TTC549 (cell line): ENCODE measurements around the gene COA4.
"Not testable (repeated sequence)": the region's sequence is repeated elsewhere in the genome, so short reads cannot be mapped to it uniquely, and the experiment has no call there.

Experiments
- FAIRE-seq: peaks from 2 replicates; lab custom pipeline; 2012; peaks lifted over from hg19 to GRCh38; lab: Jason Lieb, UNC

The COA4 gene

DNA sequence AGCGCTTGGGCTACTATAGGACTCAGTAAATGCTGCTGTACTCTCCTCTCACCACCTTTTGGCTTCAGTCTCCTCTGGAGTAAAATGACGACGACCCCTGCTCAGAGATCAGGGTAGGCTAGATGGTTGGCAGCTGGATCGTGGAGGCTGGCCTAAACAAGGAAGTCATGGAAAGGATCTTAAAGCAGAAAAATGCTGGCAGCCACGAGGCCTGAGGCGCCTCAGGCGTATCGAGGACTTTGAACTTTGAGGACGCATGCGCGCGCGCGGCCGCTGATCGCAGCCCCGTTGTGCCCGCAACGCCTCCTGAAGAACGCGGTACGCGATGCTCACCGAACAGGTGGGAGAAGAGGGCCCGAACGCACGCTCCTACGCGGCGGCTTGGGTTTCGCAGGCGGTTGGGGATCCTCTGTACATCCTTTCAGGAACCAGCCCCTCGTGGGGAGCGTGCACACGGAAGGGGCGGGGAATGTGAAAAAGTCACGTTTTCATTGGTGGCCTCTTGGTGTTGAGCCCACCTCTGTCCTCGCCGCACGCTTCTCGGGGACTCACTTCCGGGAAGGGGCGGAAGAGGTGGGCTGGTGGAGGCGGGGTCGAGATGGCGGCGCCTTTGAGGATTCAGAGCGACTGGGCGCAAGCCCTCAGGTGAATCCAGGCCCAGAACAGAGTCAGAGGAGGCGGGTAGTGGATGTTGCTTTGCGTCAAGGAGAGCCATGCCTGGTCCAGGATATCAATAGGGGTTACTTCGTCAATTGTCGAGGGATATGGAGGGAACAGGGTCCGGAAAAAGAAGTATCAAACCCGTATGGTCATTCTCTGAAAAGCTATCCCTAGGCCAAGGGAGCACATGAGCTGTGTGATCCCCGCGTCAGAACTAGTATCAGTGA lies at the start of gene COA4, which contains the start of gene PAAF1:
Gene COA4, minus strand, starts transcription at position 423 of the 887 bp plus-strand sequence. CDS start 3,468 bp downstream, outside the sequence.
Gene PAAF1, plus strand, starts transcription at position 576 of the 887 bp plus-strand sequence. Its CDS starts 23 bp downstream, at position 599.
- peak; percentile 52 for FAIRE-seq

GRCh38 chr11:73921180-73921579 lies 44.5 kb upstream of the COA4 start:
- FAIRE-seq = no peak

- no peak for FAIRE-seq
Measured at GRCh38 chr11:73916435-73916834, 39.8 kb upstream of the COA4 start.

GRCh38 chr11:73914284-73914683 lies 37.6 kb upstream of the COA4 start:
- FAIRE-seq = no peak

GRCh38 chr11:73913472-73913871 lies 36.8 kb upstream of the COA4 start:
- FAIRE-seq = no peak

GRCh38 chr11:73912026-73912425 lies 35.4 kb upstream of the COA4 start:
- no peak for FAIRE-seq

DNA sequence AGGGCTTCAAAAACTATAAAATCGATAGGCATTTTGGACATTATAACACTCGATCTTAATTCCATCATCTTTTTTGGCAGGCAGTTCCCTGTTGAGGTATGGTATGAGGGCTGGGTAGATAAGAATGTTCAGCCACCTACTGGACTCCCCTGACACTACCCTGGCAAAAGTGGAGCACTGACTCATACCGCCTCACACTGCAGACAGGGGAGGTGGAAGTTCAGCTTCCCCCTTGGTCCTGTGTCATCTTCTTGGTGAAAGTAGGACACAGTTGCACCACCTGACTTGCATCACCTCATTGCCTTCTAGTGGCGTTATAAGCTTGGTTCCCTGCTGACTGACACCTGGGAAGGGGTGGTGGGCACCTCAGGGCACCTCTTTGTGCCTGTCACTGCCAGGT lies 30.5 kb upstream of the COA4 start:
- no peak for FAIRE-seq

GRCh38 chr11:73902303-73902702 lies 25.7 kb upstream of the COA4 start:
- no peak for FAIRE-seq

- no peak for FAIRE-seq
Measured at GRCh38 chr11:73894725-73895335, 18.2 kb upstream of the COA4 start.

DNA sequence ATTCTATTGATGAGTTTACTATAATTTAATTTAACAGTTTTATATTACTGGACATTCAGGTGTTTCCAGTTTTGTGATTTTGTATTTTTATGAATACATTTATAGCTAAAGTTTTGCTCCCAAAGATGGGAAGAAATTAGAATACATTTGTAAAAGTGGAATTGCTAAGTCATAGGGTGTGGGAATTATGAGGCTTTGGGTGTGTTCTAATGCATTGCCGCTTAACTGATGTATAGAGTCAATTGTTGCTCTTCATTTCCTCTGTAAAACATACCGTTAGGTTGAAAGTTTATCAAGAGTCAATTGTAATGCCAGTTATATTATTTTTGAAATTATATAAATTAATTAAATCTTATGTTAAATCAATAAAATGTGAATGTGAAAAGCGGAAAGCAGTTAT lies 16.4 kb upstream of the COA4 start:
- FAIRE-seq = no peak

GRCh38 chr11:73889536-73889935 lies 12.9 kb upstream of the COA4 start:
- FAIRE-seq = no peak

- FAIRE-seq = no peak
Measured at GRCh38 chr11:73889019-73889418, 12.4 kb upstream of the COA4 start.

- FAIRE-seq = no peak
Measured at GRCh38 chr11:73888244-73888643, 11.6 kb upstream of the COA4 start.

DNA sequence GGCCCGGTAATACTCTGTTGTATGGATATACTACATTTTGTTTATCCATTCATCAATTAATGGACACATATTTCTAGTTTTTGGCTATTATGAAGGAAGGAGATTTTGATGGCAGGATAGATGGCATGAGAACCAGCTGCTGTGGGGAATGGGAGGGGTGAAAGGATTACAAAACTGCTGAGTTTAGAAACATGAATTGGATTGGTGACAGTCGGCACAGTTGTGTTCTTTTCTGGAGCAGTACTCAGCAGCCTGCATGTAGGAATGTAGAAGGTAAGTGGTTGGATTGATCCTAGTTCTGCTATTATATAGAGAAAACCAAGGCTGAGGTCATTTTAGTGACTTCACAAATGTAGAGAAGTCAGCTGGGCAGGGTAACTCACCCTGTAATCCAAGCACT lies 7.2 kb upstream of the COA4 start:
- no peak for FAIRE-seq

- FAIRE-seq = not testable (repeated sequence)
Measured at GRCh38 chr11:73880449-73880848, 3.8 kb upstream of the COA4 start.

DNA sequence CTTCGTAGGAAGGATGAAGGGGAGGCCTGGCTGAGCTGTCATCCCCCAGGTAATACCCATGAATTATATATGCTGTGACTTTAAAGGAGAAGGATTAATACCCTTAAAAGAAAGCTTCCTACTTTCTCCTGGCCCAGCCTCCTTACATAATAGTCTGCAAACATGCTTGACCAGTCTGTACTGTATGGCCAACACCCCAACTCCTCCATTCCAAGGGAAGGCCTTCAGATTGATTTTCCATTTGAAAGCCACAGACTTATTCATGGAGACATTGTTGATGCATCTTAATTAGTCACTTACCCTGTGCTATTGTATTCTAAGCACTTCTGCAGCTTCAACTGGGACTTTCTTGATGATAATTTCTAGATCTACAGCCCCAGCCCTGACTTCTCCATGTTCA lies 2.1 kb upstream of the COA4 start:
- no peak for FAIRE-seq

DNA sequence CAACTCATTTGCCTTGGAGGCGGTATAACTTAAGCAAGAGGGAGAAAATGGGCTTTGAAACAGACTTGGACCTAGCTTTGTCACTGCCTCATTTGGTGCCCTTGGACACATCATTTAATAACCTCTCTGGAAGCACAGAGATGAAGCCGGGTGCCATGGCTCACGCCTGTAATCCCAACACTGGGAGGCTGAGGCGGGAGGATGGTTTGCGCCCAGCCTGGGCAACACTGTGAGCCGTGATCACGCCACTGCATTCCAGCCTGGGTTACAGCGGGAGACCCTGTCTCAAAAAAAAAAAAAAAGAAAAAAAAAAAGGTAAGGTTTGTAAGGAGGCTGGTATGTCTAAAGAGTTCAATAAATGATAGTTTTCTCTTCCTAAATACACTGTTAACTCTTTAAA lies 806 bp downstream of the COA4 start:
- FAIRE-seq = no peak

DNA sequence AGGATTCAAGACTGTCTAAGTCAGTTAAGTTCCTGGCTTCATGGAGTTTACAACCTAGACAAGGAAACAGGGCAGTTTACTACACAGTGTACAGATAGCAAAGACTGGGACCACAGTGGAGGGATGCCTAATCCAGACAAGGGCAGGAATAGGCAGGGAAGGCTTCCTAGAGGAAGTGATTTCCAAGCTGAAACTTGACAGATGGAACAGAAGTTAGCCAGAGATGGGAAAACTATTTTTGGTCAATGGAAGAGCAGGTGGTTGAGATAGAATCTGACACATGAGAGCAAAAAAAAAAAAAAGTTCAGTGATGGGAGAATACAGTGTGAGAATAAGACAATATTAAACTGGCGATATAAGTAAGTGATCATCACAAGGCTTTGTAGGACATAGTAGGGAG lies 1.3 kb downstream of the COA4 start:
- no peak for FAIRE-seq

GRCh38 chr11:73872749-73873357 lies 3.8 kb downstream of the COA4 start:
- FAIRE-seq = no peak

DNA sequence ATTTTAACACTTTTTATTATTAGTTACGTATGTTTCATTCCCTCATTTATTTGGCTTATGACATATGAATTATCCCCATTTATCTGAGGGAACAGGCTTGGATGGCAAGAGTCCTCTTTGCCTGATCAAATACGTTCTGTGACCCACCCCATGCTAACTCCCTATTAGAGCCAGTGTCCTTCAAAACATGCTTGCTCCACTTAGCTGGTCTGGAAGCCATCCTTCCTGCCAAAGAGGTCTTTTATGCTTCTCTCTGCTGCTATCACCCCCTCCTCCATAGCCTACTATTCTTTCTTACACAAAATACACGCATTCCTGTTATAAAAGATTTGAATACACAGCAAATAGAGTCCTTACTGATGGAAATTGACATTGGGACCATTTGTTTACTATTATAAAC lies 6.4 kb downstream of the COA4 start:
- FAIRE-seq = no peak

- no peak for FAIRE-seq
Measured at GRCh38 chr11:73869332-73869949, 7.2 kb downstream of the COA4 start.

- no peak for FAIRE-seq
Measured at GRCh38 chr11:73866586-73866996, 10.1 kb downstream of the COA4 start.

- no peak for FAIRE-seq
Measured at GRCh38 chr11:73866095-73866579, 10.5 kb downstream of the COA4 start.
